Loucy (cell line): ENCODE results near the gene ZBTB20.
A peak's percentile ranks its signal among the peaks of the same experiment; 100 is the strongest.

Experiments
- H2AFZ ChIP-seq: fragments of 200-600 bp; sonication (generic); 2 replicates; pipeline ENCODE4 v1.6.0; 2016; ENCODE audit warnings: antibody characterized with exemption, mild to moderate bottlenecking, low read length, moderate library complexity
- H3F3A ChIP-seq: fragments of 200-600 bp; 2 replicates; pipeline ENCODE4 v1.6.0; 2016; ENCODE audit warnings: antibody characterized with exemption, low read depth, mild to moderate bottlenecking
- H3K27me3 ChIP-seq: fragments of 200-600 bp; sonication (generic); 2 replicates; pipeline ENCODE4 v1.6.1; 2014; ENCODE audit warnings: low read length, mild to moderate bottlenecking; ENCODE audit not compliant: insufficient read depth, poor library complexity, severe bottlenecking
- H3K36me3 ChIP-seq: fragments of 200-600 bp; sonication (generic); 2 replicates; pipeline ENCODE4 v1.6.1; 2016; ENCODE audit warnings: low read length; ENCODE audit not compliant: insufficient read depth
- H3K4me1 ChIP-seq: fragments of 200-600 bp; sonication (generic); 2 replicates; pipeline ENCODE4 v1.5.1; 2014; ENCODE audit warnings: low read length, mild to moderate bottlenecking; ENCODE audit not compliant: insufficient read depth, poor library complexity, severe bottlenecking
- H3K4me2 ChIP-seq: fragments of 200-600 bp; sonication (generic); 2 replicates; pipeline ENCODE4 v1.6.0; 2014; ENCODE audit warnings: antibody characterized with exemption, low read length, low read depth, mild to moderate bottlenecking; ENCODE audit not compliant: poor library complexity, severe bottlenecking
- H3K4me3 ChIP-seq: fragments of 200-600 bp; sonication (generic); 2 replicates; pipeline ENCODE4 v1.5.1; 2014; ENCODE audit warnings: low read length, mild to moderate bottlenecking, mixed read lengths; ENCODE audit not compliant: poor library complexity, severe bottlenecking
- H3K79me2 ChIP-seq: fragments of 200-600 bp; sonication (generic); 2 replicates; pipeline ENCODE4 v1.6.1; 2014; ENCODE audit warnings: low read length; ENCODE audit not compliant: insufficient read depth
- H3K9ac ChIP-seq: fragments of 200-600 bp; sonication (generic); 2 replicates; pipeline ENCODE4 v1.6.0; 2014; ENCODE audit warnings: mild to moderate bottlenecking, low read depth, low read length, moderate library complexity; ENCODE audit not compliant: poor library complexity, severe bottlenecking
- H3K9me2 ChIP-seq: fragments of 200-600 bp; sonication (generic); replicated peaks from 2 replicates; pipeline ENCODE4 v1.6.1; 2016; ENCODE audit warnings: low read depth, low read length, mixed read lengths
- H3K9me3 ChIP-seq: fragments of 200-600 bp; sonication (generic); 2 replicates; pipeline ENCODE4 v1.6.1; 2014; ENCODE audit warnings: mild to moderate bottlenecking, antibody characterized with exemption, low read length, low read depth; ENCODE audit not compliant: insufficient read depth
- H4K20me1 ChIP-seq: fragments of 200-600 bp; sonication (generic); 2 replicates; pipeline ENCODE4 v1.6.0; 2014; ENCODE audit warnings: antibody characterized with exemption, low read length, mild to moderate bottlenecking; ENCODE audit not compliant: insufficient read depth, poor library complexity, severe bottlenecking
- CTCF ChIP-seq: fragments of 200-600 bp; sonication (generic); conservative IDR thresholded peaks from 2 replicates; pipeline ENCODE4 v1.5.1; 2014; ENCODE audit warnings: mild to moderate bottlenecking, antibody characterized with exemption, low read length
- EZH2phosphoT487 ChIP-seq: fragments of 200-600 bp; IDR thresholded peaks from 2 replicates; pipeline ENCODE4 v1.6.1; 2018; ENCODE audit warnings: antibody characterized with exemption, mild to moderate bottlenecking, moderate library complexity, borderline replicate concordance

Gene ZBTB20

DNA sequence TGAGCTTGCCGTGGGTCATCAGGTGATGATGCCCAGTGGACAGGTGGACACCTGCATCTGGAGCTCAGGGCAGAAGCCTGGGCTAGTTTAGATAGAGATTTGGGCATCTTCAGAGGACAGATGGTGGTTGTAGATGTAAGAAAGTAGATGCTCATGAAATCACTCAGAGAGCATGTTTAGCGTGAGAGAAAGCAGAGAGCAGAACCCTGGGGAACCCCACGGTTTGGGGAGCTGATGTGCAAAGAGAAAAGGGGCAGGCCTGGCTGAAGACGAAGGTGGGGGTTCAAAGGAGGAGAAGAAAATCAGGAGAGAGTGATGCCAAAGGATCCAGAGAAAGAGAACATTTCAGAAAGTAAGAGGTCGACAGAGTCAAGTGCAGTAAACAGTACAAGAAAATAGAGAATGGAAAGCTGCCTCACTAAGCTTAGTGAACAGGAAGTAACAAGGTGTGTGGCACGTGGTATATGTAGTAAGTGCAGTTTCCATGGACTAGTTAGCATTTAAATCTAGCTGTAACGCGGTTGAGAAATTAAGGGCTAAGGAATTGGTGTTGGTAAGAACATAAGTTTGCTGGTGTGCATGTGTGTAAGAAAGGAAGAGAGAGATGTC, 839.8 kb downstream of the ZBTB20 start:
- TF ChIP-seq CTCF (no peak), EZH2phosphoT487 (no peak)
- H3K9me3 ChIP-seq, result no peaks in the 10 kb centered on the region
- no peak overlapping the region for H3K4me2 ChIP-seq
- H3K9me2 ChIP-seq, result no peaks in the 10 kb centered on the region
- H3K79me2 ChIP-seq, result no peaks in the 10 kb centered on the region
- no peaks in the 10 kb centered on the region for H4K20me1 ChIP-seq
- H3F3A ChIP-seq, result no peaks in the 10 kb centered on the region
- H2AFZ ChIP-seq, result no peak overlapping the region
- H3K4me3 ChIP-seq, result no peak overlapping the region
- H3K36me3 ChIP-seq, result no peaks in the 10 kb centered on the region
- H3K4me1 ChIP-seq, result no peaks in the 10 kb centered on the region
- no peak overlapping the region for H3K9ac ChIP-seq
- H3K27me3 ChIP-seq, result peaks cover 2% of the 10 kb centered on the region

DNA sequence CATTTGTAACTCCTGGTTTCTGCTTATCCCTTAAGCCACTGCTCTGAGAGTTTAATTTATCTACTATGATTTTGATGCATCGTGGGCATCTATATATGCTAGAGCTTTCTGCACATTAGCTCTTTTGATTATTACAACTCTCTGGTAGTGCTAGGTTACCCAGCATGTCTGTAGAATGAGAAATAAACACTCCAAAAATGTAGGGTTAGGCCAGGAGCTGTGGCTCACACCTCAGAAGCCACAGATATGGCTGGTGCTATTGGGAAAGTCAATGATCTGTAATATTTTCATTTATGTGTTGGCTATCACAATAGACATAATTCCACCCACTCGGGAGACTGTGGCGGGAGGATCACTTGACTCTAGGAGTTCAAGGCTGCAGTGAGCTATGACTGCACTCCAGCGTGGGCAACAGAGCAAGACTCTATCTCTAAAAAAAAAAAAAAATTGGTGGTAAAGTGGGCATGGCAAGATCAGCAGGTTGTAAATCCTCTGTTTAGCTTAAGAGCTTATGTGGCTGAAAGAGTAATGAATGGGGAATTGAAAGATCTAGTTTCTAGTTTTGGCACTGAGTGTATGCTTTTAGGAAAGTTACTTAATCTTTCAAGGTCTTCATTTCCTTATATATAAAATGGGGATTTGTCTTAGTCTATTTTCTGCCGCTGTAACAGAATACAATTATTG, 847.0 kb downstream of the ZBTB20 start:
- Histone ChIP-seq H3F3A (no peaks in the 10 kb centered on the region), H3K27me3 (peaks cover 3% of the 10 kb centered on the region), H3K79me2 (no peaks in the 10 kb centered on the region), H3K9ac (no peak overlapping the region), H3K4me2 (no peak overlapping the region), H3K9me2 (no peaks in the 10 kb centered on the region), H3K9me3 (no peaks in the 10 kb centered on the region), H3K4me3 (no peak overlapping the region), H2AFZ (no peak overlapping the region), H4K20me1 (no peaks in the 10 kb centered on the region), H3K36me3 (no peaks in the 10 kb centered on the region), H3K4me1 (no peaks in the 10 kb centered on the region)
- no peak for TF ChIP-seq CTCF
- no peak for TF ChIP-seq EZH2phosphoT487

- Histone ChIP-seq H4K20me1 (no peaks in the 10 kb centered on the region), H3K36me3 (no peaks in the 10 kb centered on the region), H2AFZ (no peak overlapping the region), H3K9me2 (no peaks in the 10 kb centered on the region), H3K27me3 (peaks cover 3% of the 10 kb centered on the region), H3K9me3 (no peaks in the 10 kb centered on the region), H3K9ac (no peak overlapping the region), H3K79me2 (no peaks in the 10 kb centered on the region), H3F3A (no peaks in the 10 kb centered on the region), H3K4me2 (no peak overlapping the region), H3K4me3 (no peak overlapping the region), H3K4me1 (no peaks in the 10 kb centered on the region)
- TF ChIP-seq EZH2phosphoT487 (no peak), CTCF (peak; percentile 62)
Measured at GRCh38 chr3:114299421-114299820, 847.7 kb downstream of the ZBTB20 start.
